H1 (cell line): ENCODE data around the gene CLINT1. TPM values are rescaled to one million over a fixed set of nuclear protein-coding genes. Genes with fewer than 3 reads are reported as not detected.

ENCODE experiments used
- EZH2 ChIP-seq: fragments of 200-600 bp; sonication (generic); IDR thresholded peaks from 2 replicates; pipeline ENCODE4 v1.7.1; 2012; ENCODE audit warnings: low read depth, mild to moderate bottlenecking, moderate library complexity, low read length, inconsistent platforms; ENCODE audit not compliant: severe bottlenecking
- GABPA ChIP-seq: IDR thresholded peaks from 2 replicates; pipeline ENCODE4 v1.6.1; 2011; ENCODE audit warnings: mild to moderate bottlenecking, low read length, moderate library complexity, borderline replicate concordance; ENCODE audit not compliant: insufficient read depth
- RFX5 ChIP-seq: IDR thresholded peaks from 2 replicates; pipeline ENCODE4 v1.6.1; 2011; ENCODE audit warnings: low read depth, low read length, improper control_type of control experiment, borderline replicate concordance
- polyA plus RNA-seq, 7 experiments: library from polyadenylated mRNA; depleted of rRNA in 3 of 7; stranded (reverse) in 5 of 7; unstranded in 2 of 7; fragments of >200 nt in 5 of 7; fragments of 200-250 nt in 2 of 7; gene quantifications; 1 replicate in 5 of 7; 2 replicates in 1 of 7; 4 replicates in 1 of 7; pipeline versions ENCODE4 v1.2.1 to v1.2.3, GENCODE V29; 2011 to 2013; ENCODE audit warnings: missing spikeins in 2 of 7, mixed read lengths in 2 of 7
- total RNA-seq: library from RNA; stranded (reverse); fragmentation: NEBNext Ultra II Directional; extraction: Animal tissue kit (Norgen Biotek cat#: 25700); gene quantifications from 2 replicates; pipeline ENCODE4 v1.2.1, GENCODE V29; 2021

CLINT1 gene
- total and polyA plus RNA-seq, 2 of the 8 experiments (the other 6 are each of a cell fraction or from before 2014, with no cell fraction given), result 85.9 to 140 TPM

- TF ChIP-seq EZH2, result no peak
- no peak for TF ChIP-seq RFX5
- no peak for TF ChIP-seq GABPA
- TF ChIP-seq, all 59 proteins: peak for 0
Observed at GRCh38 chr5:157772127-157772526, 86.8 kb downstream of the CLINT1 start (continued).
